HEK293 (cell line): ENCODE results near the gene CCNJL.

Source experiments
- GLI2 ChIP-seq: fragments of 450-650 bp; formaldehyde crosslinking; IDR thresholded peaks from 2 replicates; pipeline ENCODE4; 2017; ENCODE audit warnings: missing biosample characterization, missing genetic modification characterization, low read depth, borderline replicate concordance
- IKZF3 ChIP-seq: fragments of 450-650 bp; IDR thresholded peaks from 2 replicates; pipeline ENCODE4 v1.5.0; 2018; ENCODE audit warnings: missing biosample characterization, mild to moderate bottlenecking, missing genetic modification characterization, moderate library complexity
- KLF1 ChIP-seq: fragments of 450-650 bp; formaldehyde crosslinking; IDR thresholded peaks from 2 replicates; pipeline ENCODE4 v1.5.1; 2016; ENCODE audit warnings: missing biosample characterization, missing genetic modification characterization
- KLF16 ChIP-seq: fragments of 450-650 bp; formaldehyde crosslinking; IDR thresholded peaks from 2 replicates; pipeline ENCODE4 v1.5.1; 2017; ENCODE audit warnings: missing biosample characterization, missing genetic modification characterization
- KLF7 ChIP-seq: fragments of 450-650 bp; formaldehyde crosslinking; IDR thresholded peaks from 2 replicates; pipeline ENCODE4 v1.5.1; 2016; ENCODE audit warnings: missing biosample characterization, missing genetic modification characterization, borderline replicate concordance
- KLF8 ChIP-seq: fragments of 450-650 bp; formaldehyde crosslinking; IDR thresholded peaks from 2 replicates; pipeline ENCODE4 v1.5.1; 2016; ENCODE audit warnings: missing biosample characterization, missing genetic modification characterization
- MZF1 ChIP-seq: fragments of 450-650 bp; formaldehyde crosslinking; IDR thresholded peaks from 2 replicates; pipeline ENCODE4 v1.5.1; 2017; ENCODE audit warnings: missing biosample characterization, missing genetic modification characterization, borderline replicate concordance
- PRDM10 ChIP-seq: fragments of 450-650 bp; formaldehyde crosslinking; IDR thresholded peaks from 2 replicates; pipeline ENCODE4 v1.5.1; 2016; ENCODE audit warnings: missing biosample characterization, missing genetic modification characterization
- REPIN1 ChIP-seq: fragments of 450-650 bp; formaldehyde crosslinking; IDR thresholded peaks from 2 replicates; pipeline ENCODE4 v1.5.1; 2017; ENCODE audit warnings: missing biosample characterization, missing genetic modification characterization, low read depth
- YY1 ChIP-seq: fragments of 450-650 bp; formaldehyde crosslinking; IDR thresholded peaks from 2 replicates; pipeline ENCODE4 v1.5.1; 2018; ENCODE audit warnings: missing biosample characterization, missing genetic modification characterization
- ZFP37 ChIP-seq: fragments of 450-650 bp; formaldehyde crosslinking; IDR thresholded peaks from 2 replicates; pipeline ENCODE4 v1.5.1; 2016; ENCODE audit warnings: missing biosample characterization, missing genetic modification characterization
- ZFP41 ChIP-seq: fragments of 450-650 bp; formaldehyde crosslinking; IDR thresholded peaks from 2 replicates; pipeline ENCODE4 v1.5.1; 2016; ENCODE audit warnings: missing biosample characterization, missing genetic modification characterization, borderline replicate concordance
- ZNF138 ChIP-seq: fragments of 450-650 bp; formaldehyde crosslinking; IDR thresholded peaks from 2 replicates; pipeline ENCODE4 v1.5.1; 2016; ENCODE audit warnings: missing biosample characterization, missing genetic modification characterization, borderline replicate concordance
- ZNF140 ChIP-seq: fragments of 450-650 bp; formaldehyde crosslinking; IDR thresholded peaks from 2 replicates; pipeline ENCODE4 v1.5.1; 2016; ENCODE audit warnings: missing biosample characterization, missing genetic modification characterization
- ZNF211 ChIP-seq: fragments of 450-650 bp; formaldehyde crosslinking; IDR thresholded peaks from 2 replicates; pipeline ENCODE4 v1.5.1; 2016; ENCODE audit warnings: low read depth, missing biosample characterization, missing genetic modification characterization
- ZNF24 ChIP-seq: fragments of 450-650 bp; formaldehyde crosslinking; IDR thresholded peaks from 2 replicates; pipeline ENCODE4 v1.5.1; 2016; ENCODE audit warnings: missing biosample characterization, missing genetic modification characterization
- ZNF26 ChIP-seq: fragments of 450-650 bp; formaldehyde crosslinking; IDR thresholded peaks from 2 replicates; pipeline ENCODE4 v1.5.1; 2016; ENCODE audit warnings: missing biosample characterization, missing genetic modification characterization
- ZNF266 ChIP-seq: fragments of 450-650 bp; formaldehyde crosslinking; IDR thresholded peaks from 2 replicates; pipeline ENCODE4 v1.5.1; 2016; ENCODE audit warnings: missing biosample characterization, missing genetic modification characterization, low read depth
- ZNF302 ChIP-seq: fragments of 450-650 bp; formaldehyde crosslinking; IDR thresholded peaks from 2 replicates; pipeline ENCODE4 v1.5.1; 2016; ENCODE audit warnings: missing biosample characterization, missing genetic modification characterization, low read depth
- ZNF433 ChIP-seq: fragments of 450-650 bp; formaldehyde crosslinking; IDR thresholded peaks from 2 replicates; pipeline ENCODE4 v1.5.1; 2016; ENCODE audit warnings: missing biosample characterization, missing genetic modification characterization, low read depth
- ZNF513 ChIP-seq: fragments of 450-650 bp; IDR thresholded peaks from 2 replicates; pipeline ENCODE4 v1.5.1; 2018; ENCODE audit warnings: missing biosample characterization, missing genetic modification characterization
- ZNF621 ChIP-seq: fragments of 450-650 bp; formaldehyde crosslinking; IDR thresholded peaks from 2 replicates; pipeline ENCODE4 v1.5.1; 2017; ENCODE audit warnings: missing biosample characterization, missing genetic modification characterization
- ZNF623 ChIP-seq: fragments of 450-650 bp; formaldehyde crosslinking; IDR thresholded peaks from 2 replicates; pipeline ENCODE4 v1.5.1; 2016; ENCODE audit warnings: missing biosample characterization, missing genetic modification characterization
- ZNF645 ChIP-seq: fragments of 450-650 bp; formaldehyde crosslinking; IDR thresholded peaks from 2 replicates; pipeline ENCODE4; 2016; ENCODE audit warnings: missing biosample characterization, missing genetic modification characterization
- ZNF658 ChIP-seq: fragments of 450-650 bp; formaldehyde crosslinking; IDR thresholded peaks from 2 replicates; pipeline ENCODE4; 2016; ENCODE audit warnings: missing biosample characterization, missing genetic modification characterization
- ZNF785 ChIP-seq: fragments of 450-650 bp; formaldehyde crosslinking; IDR thresholded peaks from 2 replicates; pipeline ENCODE4 v1.5.1; 2016; ENCODE audit warnings: missing biosample characterization, missing genetic modification characterization
- ZNF843 ChIP-seq: fragments of 450-650 bp; formaldehyde crosslinking; IDR thresholded peaks from 2 replicates; pipeline ENCODE4 v1.5.1; 2016; ENCODE audit warnings: missing biosample characterization, missing genetic modification characterization
- TF ChIP-seq, protein P1 (sequence below): fragments of 450-650 bp; formaldehyde crosslinking; IDR thresholded peaks from 2 replicates; pipeline ENCODE4 v1.5.1; 2016; ENCODE audit warnings: missing biosample characterization, missing genetic modification characterization
- TF ChIP-seq, protein P2 (sequence below): fragments of 450-650 bp; formaldehyde crosslinking; IDR thresholded peaks from 2 replicates; pipeline ENCODE4 v1.5.1; 2016; ENCODE audit warnings: missing biosample characterization, missing genetic modification characterization

The CCNJL gene

DNA sequence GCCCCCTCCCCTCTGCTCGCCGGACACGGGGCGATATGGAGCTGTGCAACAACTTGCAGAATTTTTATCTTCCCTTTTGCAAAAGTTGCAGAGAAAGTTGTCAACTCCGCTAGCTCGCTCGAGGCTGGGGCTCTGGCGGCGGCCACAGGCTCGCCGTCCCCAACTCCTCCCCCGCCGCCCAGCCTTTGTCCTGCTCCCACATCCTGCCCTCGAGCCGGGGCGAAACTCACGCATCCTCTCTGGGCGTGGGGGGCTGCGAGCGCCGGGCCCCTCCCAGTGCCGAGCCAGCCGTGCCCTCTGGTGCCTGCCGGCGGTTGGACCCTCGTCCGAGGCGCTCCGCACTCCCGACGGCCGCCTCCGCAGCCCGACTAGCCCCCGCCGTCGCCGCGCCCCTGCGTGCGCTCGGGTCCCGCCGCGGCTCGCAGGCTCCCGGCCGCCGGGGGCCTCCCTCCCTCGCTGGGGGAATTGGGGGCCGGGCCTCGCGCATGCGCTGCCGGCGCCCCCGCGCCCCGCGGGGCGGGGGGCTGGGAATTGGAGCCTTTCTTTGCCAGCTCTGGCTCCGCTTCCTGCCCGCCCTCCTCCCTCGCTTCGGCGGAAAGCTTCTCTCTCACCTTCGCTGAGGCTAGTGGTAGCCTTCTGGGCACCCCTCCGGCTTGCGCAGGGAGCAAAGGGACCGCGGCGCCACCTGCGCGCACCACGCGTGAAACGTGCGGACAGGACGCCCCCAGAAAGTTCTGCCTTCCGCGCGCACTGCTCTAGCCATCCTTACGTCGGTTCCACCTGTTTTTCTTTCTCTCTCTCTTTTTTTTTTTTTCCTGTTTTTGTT is at the start of gene CCNJL (continued):
- TF ChIP-seq ZNF26: no peak
- TF ChIP-seq KLF8 (tag by site-specific recombination): peak; percentile 37; the same call in 1 of the 2 replicates
- TF ChIP-seq ZNF266 (tag by site-specific recombination): no peak
- no peak for TF ChIP-seq ZNF433 (tag by site-specific recombination)
- TF ChIP-seq ZNF645 (tag by site-specific recombination): no peak
- TF ChIP-seq GLI2: no peak
- TF ChIP-seq ZNF138: no peak
- no peak for TF ChIP-seq KLF16 (tag by site-specific recombination)
- no peak for TF ChIP-seq KLF7 (tag by site-specific recombination)
- peak; percentile 72 for TF ChIP-seq PRDM10
- TF ChIP-seq YY1 (tag by site-specific recombination): no peak
- TF ChIP-seq, protein P1, sequence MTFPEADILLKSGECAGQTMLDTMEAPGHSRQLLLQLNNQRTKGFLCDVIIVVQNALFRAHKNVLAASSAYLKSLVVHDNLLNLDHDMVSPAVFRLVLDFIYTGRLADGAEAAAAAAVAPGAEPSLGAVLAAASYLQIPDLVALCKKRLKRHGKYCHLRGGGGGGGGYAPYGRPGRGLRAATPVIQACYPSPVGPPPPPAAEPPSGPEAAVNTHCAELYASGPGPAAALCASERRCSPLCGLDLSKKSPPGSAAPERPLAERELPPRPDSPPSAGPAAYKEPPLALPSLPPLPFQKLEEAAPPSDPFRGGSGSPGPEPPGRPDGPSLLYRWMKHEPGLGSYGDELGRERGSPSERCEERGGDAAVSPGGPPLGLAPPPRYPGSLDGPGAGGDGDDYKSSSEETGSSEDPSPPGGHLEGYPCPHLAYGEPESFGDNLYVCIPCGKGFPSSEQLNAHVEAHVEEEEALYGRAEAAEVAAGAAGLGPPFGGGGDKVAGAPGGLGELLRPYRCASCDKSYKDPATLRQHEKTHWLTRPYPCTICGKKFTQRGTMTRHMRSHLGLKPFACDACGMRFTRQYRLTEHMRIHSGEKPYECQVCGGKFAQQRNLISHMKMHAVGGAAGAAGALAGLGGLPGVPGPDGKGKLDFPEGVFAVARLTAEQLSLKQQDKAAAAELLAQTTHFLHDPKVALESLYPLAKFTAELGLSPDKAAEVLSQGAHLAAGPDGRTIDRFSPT: no peak
- TF ChIP-seq, protein P2, sequence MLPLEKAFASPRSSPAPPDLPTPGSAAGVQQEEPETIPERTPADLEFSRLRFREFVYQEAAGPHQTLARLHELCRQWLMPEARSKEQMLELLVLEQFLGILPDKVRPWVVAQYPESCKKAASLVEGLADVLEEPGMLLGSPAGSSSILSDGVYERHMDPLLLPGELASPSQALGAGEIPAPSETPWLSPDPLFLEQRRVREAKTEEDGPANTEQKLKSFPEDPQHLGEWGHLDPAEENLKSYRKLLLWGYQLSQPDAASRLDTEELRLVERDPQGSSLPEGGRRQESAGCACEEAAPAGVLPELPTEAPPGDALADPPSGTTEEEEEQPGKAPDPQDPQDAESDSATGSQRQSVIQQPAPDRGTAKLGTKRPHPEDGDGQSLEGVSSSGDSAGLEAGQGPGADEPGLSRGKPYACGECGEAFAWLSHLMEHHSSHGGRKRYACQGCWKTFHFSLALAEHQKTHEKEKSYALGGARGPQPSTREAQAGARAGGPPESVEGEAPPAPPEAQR: no peak
- no peak for TF ChIP-seq ZNF302 (tag by site-specific recombination)
- TF ChIP-seq MZF1 (tag by site-specific recombination): no peak
- TF ChIP-seq ZNF785 (tag by site-specific recombination): no peak
- no peak for TF ChIP-seq ZNF513
- TF ChIP-seq REPIN1 (tag by site-specific recombination): no peak
- no peak for TF ChIP-seq ZFP37 (tag by site-specific recombination)
- TF ChIP-seq ZNF211 (tag by site-specific recombination): no peak
- no peak for TF ChIP-seq ZNF623 (tag by site-specific recombination)
- TF ChIP-seq ZNF658: no peak
- no peak for TF ChIP-seq ZFP41 (tag by site-specific recombination)
- no peak for TF ChIP-seq ZNF843 (tag by site-specific recombination)
- no peak for TF ChIP-seq KLF1 (tag by site-specific recombination)
- no peak for TF ChIP-seq IKZF3
- TF ChIP-seq ZNF24 (tag by site-specific recombination): no peak
- TF ChIP-seq ZNF621: no peak
- TF ChIP-seq ZNF140 (tag by site-specific recombination): no peak
